HTR-8/SVneo (cell line): ENCODE results near the gene BRINP3.
"Not testable (repeated sequence)": the region's sequence is repeated elsewhere in the genome, so short reads cannot be mapped to it uniquely, and the experiment has no call there.

Source experiments
- DNase-seq: peaks from one replicate; pipeline ENCODE4 v3.0.0; 2011; ENCODE audit warnings: low spot score, mixed read lengths; ENCODE audit not compliant: insufficient read length
- FAIRE-seq: peaks from 2 replicates; lab custom pipeline; 2011; peaks lifted over from hg19 to GRCh38; lab: Jason Lieb, UNC

BRINP3 gene

DNA sequence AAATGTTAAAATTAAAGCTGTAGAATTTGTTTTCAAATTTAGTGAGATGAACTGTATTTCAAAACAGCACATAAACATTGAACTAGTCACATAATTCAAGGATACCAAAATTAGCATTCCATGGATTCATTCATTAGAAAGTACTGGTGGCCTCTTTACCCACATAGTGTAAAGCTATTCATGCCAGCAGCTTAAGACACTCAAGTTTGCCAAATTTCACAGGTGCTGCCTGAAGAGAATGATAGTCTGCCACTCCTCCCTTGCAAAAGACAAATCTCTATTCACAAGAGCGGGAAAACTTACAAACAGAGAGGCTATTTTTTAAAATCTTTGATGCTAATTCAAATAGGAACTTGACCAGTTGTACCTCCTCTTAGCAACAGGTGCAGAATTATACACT is 337.0 kb downstream of the BRINP3 start:
- no peak for FAIRE-seq
- DNase-seq, result no peak

DNA sequence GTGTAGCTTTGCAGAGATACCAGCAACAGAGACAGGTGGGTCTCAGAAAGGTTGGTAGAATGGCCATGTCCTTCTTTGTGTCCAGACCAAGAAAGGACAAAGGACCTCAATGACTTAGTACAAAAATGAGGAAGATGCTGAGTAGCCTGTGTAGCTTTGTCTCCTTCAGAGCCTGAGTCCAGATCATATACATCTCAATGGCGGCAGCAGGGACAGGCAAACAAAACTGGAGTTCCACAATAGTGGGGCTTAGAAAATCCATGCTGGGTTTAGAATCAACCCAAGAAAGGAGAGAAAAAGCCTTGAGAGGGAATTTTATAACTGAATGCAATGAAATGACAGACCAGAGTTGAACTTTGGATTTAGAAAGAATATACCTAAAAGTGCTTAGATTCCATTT is 339.0 kb downstream of the BRINP3 start:
- FAIRE-seq, result no peak

DNA sequence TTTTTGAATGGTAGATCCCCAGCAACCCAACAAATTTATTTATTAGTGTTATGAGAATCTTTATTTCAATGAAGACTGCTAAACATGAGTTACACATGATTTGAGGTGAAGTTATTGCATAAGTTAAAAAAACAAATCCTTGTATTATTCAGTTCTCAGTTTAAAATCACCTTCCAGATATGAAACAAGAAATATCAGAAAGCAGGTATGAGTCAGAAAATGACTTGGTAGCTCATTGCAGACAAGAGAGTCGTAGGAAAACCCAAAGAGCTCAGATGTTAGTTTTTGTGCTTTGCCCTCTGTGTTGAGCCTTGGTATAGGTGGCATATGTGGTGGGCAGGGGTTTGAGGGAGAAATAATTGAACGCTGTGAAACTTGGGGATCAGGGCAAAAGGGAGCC is 339.4 kb downstream of the BRINP3 start:
- no peak for FAIRE-seq
- no peak for DNase-seq

More for the DNA sequence above, 339.0 kb downstream of the BRINP3 start:
- no peak for DNase-seq

DNA sequence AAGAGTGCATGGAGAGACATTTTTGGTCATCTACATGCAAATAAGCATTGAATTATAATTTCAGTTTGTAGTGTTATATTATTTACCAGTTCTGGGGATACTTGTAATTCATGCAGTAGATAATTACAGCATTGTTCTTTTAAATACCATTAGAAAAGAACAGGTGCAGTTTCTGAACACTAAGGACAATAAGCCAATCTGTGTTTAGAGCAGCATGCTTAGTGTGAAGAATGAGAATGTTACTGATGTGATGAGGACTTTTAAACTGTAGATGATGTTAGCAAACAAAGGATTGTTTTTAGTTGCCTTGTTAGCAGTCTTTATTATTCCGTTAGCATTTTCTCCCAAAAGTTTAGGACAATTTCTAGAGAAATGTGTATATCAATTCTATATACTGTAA is 348.3 kb downstream of the BRINP3 start:
- FAIRE-seq, result no peak
- DNase-seq, result no peak

DNA sequence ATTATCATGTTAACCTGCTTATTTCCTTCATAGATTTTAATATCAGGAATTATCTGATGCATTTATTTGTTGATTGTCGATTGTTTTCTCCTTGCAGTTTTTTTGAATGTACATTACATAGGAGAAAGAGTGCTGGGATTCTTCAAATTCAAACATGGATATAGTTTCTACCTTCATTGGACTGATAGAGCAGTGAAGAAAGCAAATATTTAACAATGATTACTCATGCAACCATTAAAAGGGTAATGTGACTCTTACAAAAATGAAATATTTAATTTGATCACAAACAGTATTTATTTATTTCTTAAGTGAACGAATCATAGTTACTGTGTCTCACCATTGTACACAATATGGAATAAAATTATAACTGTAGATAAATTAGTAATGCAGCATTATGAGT is 350.9 kb downstream of the BRINP3 start:
- no peak for FAIRE-seq
- no peak for DNase-seq

DNA sequence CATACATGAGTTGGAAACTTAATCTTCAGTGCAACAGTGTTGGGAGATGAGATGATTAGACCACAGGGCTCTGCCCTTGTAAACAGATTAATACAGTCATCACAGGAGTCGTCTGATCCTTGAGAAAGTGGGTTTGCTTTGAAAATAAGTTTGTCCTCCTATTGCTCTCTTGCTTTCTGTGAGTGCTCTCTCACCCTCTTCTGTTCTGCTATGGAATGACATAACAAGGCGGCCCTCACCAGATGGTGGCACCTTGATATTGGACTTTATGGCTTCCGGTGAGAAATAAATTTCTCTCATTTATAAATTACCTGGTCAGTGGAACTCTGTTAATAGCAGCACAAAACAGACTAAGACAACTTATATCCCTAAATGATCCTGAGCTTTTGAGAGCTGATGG is 353.6 kb downstream of the BRINP3 start:
- FAIRE-seq, result no peak
- DNase-seq, result no peak

DNA sequence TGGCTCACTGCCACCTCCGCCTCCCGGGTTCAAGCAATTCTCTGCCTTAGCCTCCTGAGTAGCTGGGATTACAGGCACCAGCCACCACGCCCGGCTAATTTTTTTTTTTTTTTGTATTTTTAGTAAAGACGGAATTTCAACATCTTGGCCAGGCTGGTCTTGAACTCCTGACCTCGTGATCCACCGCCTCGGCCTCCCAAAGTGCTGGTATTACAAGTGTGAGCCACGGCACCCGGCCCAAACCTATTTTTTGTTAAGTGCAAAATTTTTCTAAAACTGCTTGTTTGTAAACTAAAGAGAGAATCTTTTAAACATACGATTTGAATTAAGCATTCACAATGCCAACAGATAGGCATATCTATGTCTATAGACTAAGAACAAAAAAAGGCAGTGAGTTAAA is 357.1 kb downstream of the BRINP3 start:
- not testable (repeated sequence) for FAIRE-seq, DNase-seq

DNA sequence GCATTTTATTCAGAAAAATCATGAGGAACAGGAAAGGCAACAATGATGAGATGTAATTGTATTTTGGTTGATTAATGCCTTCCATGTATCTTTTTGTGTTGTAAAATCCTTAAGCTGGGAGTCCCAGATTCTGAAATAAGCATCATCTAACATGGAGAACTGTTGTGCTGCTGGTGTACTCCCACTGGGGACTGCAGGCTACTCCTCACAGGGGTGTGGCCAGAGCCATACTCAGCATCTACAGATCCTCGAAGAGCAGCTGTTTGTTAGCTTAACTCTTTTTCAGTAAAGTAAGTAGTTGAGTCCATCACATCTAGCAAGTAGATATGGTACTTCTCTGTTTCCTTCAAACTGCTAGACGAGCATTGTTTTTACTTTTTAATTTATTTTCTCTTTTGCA is 358.0 kb downstream of the BRINP3 start:
- no peak for FAIRE-seq
- DNase-seq, result no peak

DNA sequence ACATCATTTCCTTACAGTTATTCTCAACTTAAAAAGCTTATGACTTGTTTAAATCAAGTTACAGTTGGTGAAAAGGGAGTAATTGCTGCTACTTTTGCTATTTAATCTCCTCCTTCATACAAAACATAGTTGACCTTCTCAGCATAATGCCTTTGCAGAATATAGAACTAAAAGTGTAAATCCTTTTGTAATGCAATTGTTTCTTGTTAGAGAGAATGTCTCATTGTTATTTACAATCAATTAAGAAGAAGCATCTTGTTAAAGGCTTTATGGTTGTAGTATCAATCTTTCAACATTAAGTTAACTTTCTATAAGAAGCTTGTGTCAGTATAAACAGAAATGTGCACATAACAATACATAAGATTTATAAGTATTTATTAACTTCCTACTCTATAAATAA is 360.7 kb downstream of the BRINP3 start:
- DNase-seq (no peak), FAIRE-seq (no peak)

DNA sequence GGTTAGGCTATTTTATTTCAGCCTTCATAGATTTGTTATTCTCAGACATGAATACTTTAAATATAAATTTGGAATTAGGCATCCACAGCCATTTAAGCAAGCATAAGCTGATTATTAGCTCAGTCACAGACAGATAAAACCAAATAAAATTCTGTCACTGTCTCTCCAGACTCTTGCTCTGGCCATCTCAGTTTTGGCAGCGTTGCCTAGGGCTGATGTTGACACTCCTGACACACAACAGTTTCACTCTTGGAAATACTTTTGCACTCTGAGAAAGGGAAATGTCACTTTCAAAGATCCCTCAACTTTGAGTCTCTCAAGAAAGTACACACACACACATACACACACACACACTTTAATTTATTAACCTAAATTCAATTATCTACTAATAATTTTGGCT is 372.7 kb downstream of the BRINP3 start:
- no peak for DNase-seq
- no peak for FAIRE-seq

DNA sequence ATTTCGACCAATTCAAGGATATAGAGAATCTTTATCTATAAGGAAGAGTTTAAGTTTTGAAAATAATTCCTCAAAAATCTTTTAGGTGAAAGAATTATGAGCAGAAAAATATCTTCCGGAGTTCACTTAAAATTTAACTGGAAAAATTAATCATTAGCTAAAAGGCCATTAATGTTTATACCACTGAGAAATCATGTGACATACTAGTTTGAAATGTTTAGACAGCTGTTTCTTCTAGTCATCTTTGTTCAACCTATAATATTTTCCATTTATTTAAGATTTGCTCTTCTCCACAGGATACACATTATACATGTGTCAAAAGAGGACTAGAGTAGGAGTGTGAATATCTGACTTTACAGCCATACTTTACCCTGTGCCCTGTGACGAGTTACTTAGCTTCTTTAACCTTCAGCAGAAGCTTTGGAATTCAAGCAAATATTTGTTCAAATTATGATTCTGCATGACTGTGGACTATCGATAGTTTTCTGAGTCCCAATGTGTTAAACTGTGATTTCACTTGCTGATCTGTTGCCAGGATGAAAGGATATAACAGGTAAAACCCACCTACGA is 374.8 kb downstream of the BRINP3 start:
- no peak for FAIRE-seq
- DNase-seq, result no peak

DNA sequence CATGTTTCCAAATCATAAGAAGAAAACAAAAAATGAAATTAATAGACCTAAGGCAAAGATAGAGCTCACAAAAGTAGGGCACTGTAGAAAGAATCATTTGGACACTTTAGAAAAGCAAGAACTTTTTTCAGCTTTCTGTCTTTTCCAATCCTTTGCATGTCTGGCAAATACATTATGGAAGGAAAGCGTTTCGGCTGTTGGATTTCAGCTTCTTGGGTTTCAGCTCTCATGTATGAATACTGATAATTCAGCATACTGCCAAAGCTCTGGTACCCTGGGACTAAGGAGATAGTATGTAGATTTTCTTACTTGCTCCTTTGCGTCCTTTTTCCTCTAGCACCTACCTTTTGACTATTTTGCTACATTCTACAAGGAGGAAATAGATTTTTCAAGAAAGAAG is 375.9 kb downstream of the BRINP3 start:
- DNase-seq, result no peak
- FAIRE-seq, result no peak

DNA sequence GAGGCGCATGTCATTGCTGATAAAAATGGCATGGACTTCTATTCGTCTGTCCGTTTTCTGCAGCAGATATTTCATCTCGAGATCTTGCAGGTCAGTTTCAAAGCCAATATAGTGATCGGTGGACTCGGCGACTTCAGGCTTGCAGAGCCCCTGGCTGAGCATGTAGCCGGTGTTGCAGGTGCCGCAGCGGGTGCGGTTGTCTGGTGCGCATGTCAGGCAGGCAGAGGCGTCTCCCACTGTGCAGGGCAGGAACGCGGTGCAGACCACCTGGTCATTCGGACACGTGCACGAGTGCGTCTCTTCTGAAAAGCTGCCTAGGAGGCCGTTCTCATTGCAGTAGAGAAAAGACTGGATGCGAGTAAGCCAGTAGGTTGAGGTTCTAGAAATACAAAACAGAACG is 378.9 kb downstream of the BRINP3 start:
- FAIRE-seq, result no peak

DNA sequence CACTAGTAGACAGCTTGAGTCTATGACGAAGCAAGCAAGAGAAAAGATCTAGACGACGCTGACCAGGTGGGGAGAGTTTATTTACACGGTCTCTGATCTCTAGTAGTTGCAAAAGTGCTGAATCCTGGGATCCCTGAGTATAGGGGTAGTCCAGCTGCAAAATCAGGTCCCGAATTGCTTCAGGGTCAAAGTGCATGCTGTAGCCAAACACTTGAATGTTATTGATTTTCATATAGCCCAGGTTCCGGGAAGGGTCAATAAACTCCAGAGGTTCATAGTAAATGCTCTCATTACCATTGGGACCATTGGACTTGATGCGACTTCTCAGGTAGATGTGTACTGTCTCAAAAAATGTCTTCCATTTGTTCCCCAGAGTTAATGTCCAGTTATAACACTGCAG is 379.6 kb downstream of the BRINP3 start:
- no peak for FAIRE-seq
- DNase-seq, result no peak

More for the DNA sequence above, 378.9 kb downstream of the BRINP3 start:
- DNase-seq, result no peak

DNA sequence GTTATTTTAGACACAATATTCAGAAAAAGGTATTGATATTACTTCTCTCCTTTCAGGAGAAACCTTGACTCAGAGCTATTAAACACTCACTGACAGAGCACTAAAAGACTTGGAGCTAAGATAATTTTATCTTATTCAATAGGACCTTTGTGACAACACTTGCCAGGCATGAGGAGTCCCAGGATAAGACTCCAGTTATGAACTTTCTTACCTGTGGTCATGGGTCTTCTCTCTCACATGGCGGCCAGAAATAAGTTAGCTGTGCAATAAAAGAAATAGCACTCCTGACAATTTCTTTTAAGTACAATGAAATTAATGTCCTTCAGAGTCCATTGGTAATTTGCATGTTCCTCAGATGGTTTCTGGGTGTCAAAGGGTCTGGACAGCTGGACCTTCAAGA is 382.1 kb downstream of the BRINP3 start:
- DNase-seq (no peak), FAIRE-seq (no peak)

DNA sequence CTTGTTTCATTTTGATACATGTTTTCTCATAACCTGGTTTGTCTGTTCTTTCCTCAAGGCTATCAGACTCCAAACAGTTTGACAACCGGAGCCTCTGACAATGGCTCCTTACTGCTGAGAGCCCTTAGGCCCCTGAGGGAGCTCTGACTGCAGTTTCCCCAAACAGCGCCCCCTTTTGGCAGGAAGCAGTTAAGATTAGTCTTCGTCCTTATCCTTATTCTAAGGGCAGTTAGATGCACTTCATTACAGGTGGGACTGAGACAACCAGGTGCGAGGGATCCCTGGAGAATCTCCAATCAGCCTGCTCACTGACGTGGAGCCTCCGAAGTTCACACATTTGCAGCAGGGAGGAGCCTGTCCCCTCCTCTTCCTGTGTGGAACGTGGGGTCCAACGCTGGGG is 393.1 kb downstream of the BRINP3 start:
- FAIRE-seq, result no peak
- no peak for DNase-seq

DNA sequence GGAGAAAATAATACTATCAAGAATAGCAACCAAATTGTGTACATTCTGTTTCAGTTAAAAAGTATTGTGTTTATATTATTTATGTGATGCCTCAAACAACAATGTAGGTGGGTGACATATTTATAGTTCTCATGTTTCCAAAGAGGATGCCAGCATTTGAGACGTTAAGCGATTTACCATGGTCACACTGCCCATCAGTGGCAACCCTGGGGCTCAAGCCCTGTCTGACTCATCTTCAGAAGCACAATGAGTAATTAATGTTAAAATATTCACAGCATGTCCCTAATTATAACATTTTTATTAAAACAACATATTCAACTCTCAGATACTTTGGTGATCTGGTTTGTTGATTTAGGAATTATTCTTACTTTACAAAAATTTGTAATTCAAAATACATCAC is 409.4 kb downstream of the BRINP3 start:
- FAIRE-seq (no peak), DNase-seq (no peak)

DNA sequence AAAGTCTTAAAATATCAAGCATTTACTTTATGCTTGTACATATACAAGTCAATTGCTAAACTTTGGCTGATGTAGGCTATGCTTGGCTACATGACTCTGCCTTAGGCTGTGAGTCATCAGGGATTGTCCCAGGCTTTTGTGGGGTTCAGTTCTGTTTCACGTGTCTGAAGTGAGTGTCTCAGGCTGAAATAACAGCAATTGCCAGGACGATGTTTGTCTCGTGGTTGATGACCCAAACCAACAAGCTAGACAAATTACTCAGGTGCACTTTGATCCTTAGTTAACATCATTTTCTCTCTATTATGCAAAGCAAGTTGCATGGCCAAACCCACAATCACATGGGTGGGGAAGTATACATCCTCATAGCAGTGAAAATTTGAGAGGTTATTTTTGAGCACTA is 410.1 kb downstream of the BRINP3 start:
- DNase-seq (peak; percentile 2), FAIRE-seq (no peak)

DNA sequence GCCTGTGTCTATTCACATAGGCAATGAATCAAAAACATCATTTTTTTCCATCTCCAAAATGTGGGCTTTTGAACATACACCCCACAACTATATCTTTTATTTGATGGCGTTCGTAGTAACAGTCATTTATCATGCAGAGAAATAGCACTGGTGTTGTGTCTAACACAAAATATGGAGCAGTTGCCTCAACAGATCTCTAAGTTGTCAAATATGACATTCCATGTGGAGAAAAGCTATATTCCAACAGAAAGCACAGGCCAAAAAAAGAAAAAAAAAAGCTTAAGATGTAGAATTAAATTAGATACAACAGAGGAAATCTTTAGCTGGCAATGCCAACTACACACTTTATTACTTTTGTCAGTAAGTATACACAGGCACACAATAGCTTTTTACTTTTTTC is 411.7 kb downstream of the BRINP3 start:
- no peak for FAIRE-seq
- DNase-seq, result no peak

DNA sequence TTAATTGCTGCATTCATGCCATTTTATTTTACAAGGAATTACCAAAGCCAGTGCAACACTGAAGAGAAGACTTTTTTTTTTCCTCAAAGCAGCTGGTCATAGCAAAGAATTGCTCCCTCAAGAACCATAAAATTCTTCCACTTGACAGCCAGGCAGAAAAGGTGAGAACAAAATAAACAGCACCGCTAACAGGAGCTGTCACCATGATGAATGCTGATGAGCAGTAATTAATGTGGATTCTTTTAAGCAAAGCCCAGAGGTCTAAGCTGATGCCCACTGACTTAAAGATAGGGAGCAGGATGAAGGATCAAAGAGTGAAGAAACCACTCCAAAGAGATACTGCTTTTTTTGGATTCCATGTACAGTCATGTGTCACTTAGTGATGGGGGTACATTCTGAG is 428.4 kb downstream of the BRINP3 start:
- no peak for DNase-seq
- FAIRE-seq, result no peak
